GM06990 (cell line): ENCODE data around the gene CACNA1D.

Source experiments
- DNase-seq: peaks from one replicate; pipeline ENCODE4 v3.0.0-alpha.2; 2011; ENCODE audit not compliant: insufficient read length; ENCODE audit errors: extremely low read depth
- H3K27me3 ChIP-seq: replicated peaks from 2 replicates; pipeline ENCODE4 v1.6.0; 2011; ENCODE audit warnings: low read length; ENCODE audit not compliant: control insufficient read depth, insufficient read depth
- H3K36me3 ChIP-seq: 2 replicates; pipeline ENCODE4 v1.5.1; 2011; ENCODE audit warnings: low read length; ENCODE audit not compliant: control insufficient read depth, insufficient read depth
- H3K4me3 ChIP-seq: replicated peaks from 2 replicates; pipeline ENCODE4 v1.5.1; 2011; ENCODE audit warnings: low read depth, mild to moderate bottlenecking, control low read depth, low read length
- TF ChIP-seq, protein P1 (sequence below): IDR thresholded peaks from 2 replicates; pipeline ENCODE4 v1.5.1; 2011; ENCODE audit warnings: low read length, control low read depth, mild to moderate bottlenecking, inconsistent platforms; ENCODE audit not compliant: insufficient read depth, poor library complexity, severe bottlenecking

Gene CACNA1D

DNA sequence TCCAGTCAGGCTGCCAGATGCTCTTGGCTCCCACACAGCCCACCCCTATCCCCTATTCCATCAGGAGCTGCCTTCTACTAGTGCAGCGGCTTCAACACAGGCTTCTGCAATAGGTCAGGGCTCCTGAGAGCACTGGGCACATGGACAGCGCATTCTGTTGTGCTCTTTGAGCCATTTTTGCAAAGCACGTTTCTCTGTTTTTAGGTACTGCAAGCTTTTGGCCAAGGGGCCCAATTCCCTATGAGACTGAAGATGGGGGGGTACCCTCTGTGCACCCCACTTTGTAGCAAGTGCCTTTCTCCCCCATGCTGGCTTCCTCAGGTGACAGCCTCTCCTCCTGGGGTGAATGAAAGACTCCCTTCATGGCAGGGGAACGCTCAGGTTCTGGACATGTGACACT, 320.7 kb downstream of the CACNA1D start:
- Histone ChIP-seq H3K27me3 (no peaks in the 10 kb centered on the region), H3K36me3 (peaks cover 1% of the 10 kb centered on the region), H3K4me3 (no peak overlapping the region)
- DNase-seq = no peak
- TF ChIP-seq, protein P1, sequence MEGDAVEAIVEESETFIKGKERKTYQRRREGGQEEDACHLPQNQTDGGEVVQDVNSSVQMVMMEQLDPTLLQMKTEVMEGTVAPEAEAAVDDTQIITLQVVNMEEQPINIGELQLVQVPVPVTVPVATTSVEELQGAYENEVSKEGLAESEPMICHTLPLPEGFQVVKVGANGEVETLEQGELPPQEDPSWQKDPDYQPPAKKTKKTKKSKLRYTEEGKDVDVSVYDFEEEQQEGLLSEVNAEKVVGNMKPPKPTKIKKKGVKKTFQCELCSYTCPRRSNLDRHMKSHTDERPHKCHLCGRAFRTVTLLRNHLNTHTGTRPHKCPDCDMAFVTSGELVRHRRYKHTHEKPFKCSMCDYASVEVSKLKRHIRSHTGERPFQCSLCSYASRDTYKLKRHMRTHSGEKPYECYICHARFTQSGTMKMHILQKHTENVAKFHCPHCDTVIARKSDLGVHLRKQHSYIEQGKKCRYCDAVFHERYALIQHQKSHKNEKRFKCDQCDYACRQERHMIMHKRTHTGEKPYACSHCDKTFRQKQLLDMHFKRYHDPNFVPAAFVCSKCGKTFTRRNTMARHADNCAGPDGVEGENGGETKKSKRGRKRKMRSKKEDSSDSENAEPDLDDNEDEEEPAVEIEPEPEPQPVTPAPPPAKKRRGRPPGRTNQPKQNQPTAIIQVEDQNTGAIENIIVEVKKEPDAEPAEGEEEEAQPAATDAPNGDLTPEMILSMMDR = no peak

DNA sequence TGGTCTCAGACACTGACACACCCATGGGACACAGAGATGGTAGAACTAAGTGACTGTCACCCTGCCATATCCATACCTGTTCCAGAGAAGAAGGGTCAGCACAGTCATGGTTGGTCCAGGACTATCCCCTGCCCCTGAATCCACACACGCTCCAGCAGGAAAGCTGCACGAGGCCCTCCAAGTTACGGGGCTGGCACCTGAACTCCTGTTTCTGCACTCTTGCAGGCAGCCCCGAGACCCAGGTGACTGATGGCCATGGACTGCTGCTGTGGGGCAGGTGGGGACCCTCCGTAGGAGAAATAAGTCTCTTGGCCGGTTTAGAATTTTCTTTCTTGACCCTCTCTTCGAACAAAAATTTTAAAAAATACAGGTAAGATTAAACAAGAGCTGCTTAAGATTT, 321.2 kb downstream of the CACNA1D start:
- peaks cover 2% of the 10 kb centered on the region for H3K36me3 ChIP-seq
- TF ChIP-seq, protein P1 = no peak
- no peaks in the 10 kb centered on the region for H3K27me3 ChIP-seq
- no peak for DNase-seq
- H3K4me3 ChIP-seq = no peak overlapping the region

DNA sequence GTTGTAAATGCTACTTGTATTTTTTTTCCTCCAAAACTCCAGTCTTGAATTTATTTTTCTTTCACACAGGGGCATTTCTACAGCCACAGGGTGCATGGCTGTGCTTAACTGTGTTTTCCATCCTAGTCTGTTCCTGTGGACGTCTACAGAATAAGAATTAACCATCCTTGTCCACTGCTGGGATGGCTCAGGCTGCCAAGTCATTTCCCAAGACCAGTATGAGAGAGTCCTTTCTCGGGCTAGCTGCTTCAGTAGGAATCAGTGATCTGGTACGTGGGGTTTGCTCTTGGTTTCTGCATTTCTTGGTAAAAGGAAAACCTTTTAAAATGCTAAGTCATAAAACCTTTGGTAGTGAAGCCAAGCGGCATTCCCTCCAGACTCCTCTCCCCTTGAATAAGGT, 322.0 kb downstream of the CACNA1D start:
- no peak overlapping the region for H3K4me3 ChIP-seq
- no peaks in the 10 kb centered on the region for H3K27me3 ChIP-seq
- peaks cover 4% of the 10 kb centered on the region for H3K36me3 ChIP-seq
- TF ChIP-seq, protein P1 = no peak
- DNase-seq = no peak

DNA sequence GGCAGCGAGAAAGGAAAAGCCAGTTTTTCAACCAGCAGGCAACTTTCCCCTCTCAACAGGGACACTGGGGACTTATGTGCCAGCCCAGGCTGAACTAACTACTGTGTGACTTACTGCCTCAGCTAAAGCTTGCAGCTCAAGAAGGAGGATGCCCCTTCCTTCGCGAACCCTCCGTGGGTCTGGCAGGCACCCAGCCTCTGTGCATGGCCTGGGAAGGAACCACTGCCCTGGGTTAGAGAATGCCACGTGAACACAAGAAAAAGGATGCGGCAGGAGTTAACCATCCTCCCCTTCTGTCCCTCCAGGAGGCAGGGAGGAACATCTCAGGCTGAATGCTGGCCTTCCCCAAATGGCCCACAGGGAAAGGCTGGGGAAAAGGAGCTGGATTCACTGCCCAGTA, 322.8 kb downstream of the CACNA1D start:
- no peak for DNase-seq
- Histone ChIP-seq H3K36me3 (peaks cover 5% of the 10 kb centered on the region), H3K27me3 (no peaks in the 10 kb centered on the region), H3K4me3 (no peak overlapping the region)
- TF ChIP-seq, protein P1 = no peak

DNA sequence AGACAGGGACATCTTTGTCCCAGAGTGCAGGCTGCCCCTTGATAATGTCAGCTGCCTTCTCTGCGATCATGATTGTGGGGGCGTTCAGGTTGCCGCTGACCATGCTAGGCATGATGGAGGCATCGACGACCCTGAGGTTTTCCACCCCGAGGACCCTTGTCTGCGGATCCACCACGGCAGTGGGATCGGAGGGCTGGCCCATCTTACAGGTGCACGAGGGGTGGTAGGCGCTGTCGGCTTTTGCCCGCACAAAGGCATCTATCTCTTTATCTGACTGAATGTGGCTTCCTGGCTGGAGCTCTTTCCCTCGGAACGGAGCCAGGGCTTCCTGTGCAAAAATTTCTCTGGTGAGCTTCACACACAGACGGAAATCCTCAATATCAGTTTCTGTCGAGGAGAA, 323.4 kb downstream of the CACNA1D start:
- no peaks in the 10 kb centered on the region for H3K27me3 ChIP-seq
- DNase-seq = no peak
- TF ChIP-seq, protein P1 = no peak

More for the DNA sequence above, 323.4 kb downstream of the CACNA1D start:
- Histone ChIP-seq H3K4me3 (no peak overlapping the region), H3K36me3 (peaks cover 6% of the 10 kb centered on the region)
